Head of caudate nucleus (tissue), 42 donors: ENCODE data around the gene TMEFF2.
A peak's percentile ranks its signal among the peaks of the same experiment; 100 is the strongest.

Experiments
- DNase-seq, 42 donors: peaks; one replicate each; pipeline versions ENCODE4 v3.0.0 to v3.0.0-alpha.2; 2020 to 2021; ENCODE audit warnings: mixed read lengths in 7 of 42
- intact Hi-C: fragments of 100-400 bp; cut with DNase I; formaldehyde crosslinking; loops from one replicate; pipeline ENCODE4 v1.15.0; 2022

The TMEFF2 gene

DNA sequence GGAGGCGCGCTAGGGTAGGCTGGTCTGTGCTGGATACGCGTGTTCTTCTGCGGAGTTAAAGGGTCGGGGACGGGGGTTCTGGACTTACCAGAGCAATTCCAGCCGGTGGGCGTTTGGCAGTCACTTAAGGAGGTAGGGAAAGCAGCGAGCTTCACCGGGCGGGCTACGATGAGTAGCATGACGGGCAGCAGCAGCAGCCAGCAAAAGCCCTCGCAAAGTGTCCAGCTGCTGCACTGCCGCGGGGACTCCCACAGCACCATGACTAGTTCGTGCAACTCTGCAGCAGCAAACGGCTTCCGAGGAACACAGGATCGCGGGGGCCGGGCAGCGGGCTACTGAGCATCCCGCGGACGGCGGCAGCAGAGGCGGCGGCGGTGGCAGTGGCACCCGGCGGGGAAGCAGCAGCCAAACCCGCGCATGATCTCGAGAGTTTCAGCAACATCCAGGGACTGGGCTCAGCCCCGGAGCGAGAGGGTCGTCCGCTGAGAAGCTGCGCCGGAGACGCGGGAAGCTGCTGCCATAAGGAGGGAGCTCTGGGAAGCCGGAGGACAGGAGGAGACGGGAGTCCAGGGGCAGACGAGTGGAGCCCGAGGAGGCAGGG is 368 bp downstream of the TMEFF2 start:
- intact Hi-C loops = no loop called here
- peak in 34 of 42 donors; percentile 35 to 77 (median 54) for DNase-seq

DNA sequence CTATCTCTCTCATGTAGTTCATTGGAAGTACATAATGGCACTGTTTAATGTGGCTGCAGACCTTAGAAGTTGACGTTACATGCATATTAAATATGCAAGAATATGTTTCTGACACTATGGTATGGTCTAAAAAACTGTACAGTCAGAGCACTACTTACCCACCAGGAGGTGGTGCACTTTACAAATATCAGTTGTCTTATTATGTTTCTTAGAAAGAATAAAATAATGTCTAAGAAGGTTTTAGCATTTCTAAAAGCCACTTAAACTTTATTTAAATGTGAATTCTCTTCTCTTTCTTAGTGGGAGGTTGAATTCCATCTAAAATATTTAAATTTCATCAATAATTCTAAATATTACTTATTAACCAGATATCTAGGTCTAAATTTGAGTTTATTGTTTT is 4.3 kb downstream of the TMEFF2 start:
- intact Hi-C loops = no loop called here
- DNase-seq = no peak

DNA sequence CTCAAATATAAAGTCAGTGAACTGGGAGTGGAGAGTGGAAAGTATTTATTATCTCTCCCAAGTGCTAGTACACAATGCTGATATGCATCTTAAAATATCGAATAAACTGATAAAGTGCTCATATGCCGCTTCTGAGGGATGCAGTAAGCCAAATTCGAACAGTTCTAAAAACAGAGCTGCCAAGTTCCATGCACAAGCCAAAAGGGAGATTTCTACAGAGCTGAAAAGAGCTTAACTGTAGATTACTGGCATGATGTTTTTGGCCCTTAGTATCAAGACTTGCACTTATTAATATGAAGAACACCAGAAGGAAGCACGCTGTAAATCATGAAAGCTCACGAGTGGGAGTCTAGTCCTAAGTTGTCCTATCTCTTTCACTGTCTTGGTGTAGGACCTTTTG is 7.9 kb downstream of the TMEFF2 start:
- DNase-seq = no peak
- intact Hi-C loops = no loop called here

DNA sequence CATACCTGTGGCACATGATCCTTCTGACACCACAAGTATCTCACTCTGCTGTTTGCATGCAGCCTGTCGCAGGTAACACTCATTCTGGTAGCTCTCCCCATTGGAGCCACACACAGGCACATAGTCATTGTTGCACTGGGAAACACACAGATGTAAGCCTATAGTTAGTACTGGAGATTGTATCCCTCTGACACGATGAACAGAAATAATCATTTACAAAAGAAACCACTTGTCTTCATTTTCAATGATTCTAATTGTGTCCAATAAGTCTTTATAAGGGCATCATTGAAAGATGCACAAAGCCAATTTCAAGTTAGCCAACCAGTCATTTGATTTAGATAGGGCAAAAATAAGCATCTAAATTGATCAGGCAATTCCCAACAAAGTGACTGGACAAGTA is 10.4 kb downstream of the TMEFF2 start:
- peak in 1 of 42 donors; percentile 32 for DNase-seq
- intact Hi-C loops = no loop called here

DNA sequence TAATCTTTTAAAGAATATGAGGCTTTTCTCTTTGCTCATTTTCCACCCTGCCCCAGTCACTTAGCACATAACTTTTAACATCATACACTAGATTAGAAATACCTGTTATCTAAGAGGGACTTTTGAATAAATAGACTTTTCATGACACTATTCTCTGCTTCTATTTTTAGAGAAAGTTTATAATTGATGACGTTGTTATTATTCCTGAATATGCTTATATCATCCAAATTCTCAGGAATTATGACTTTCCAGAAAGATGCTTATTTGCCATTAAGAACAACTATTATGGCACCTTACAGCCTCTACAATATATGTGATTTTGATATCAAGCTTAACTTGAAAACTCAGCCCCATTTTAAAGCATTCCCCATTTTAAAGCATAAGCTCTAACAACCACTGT is 11.4 kb downstream of the TMEFF2 start:
- no peak for DNase-seq
- intact Hi-C loops = no loop called here

DNA sequence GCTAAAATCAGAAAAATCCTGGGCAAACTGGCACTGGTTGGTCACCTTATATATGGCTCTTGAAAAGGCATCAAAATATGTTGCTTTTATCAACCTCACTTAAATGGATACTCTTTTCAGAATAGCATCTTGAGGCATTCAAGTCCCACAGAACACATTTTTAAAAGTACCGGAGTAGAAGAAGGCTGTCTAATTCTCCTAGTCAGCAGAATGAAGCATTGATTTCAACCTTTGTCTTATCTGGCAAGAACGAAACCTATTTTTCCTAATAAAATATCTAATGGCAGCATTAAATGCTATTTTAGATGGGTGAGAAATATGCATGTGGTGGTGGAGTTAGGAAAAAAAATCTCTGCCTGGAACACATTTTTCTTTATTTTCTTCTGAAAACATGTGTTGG is 27.8 kb downstream of the TMEFF2 start:
- intact Hi-C loops = loop anchor here (10.0 kb wide), 1 partner anchor 302 kb away; no protein-coding TSS in a partner anchor
- DNase-seq = no peak

DNA sequence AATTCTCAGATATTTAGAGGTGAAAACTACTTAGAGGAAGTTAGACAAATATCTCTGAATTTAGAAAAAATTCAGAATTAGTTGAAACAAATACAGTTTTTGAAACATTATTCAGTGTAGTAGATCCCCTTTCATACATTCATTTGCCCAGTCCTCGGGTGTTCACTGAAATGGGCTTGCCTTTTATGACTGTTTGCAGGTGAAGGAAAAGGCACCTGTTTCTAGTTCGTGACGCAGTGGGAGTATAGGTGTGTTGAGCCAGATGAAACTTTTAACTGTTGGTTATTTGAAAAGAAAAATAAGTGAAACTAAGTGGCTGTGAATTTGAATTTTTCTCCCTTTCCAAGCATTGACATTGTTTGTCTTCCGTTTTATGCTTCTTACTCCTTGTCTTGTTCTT is 28.9 kb downstream of the TMEFF2 start:
- DNase-seq = no peak
- intact Hi-C loops = loop anchor here (10.0 kb wide), 1 partner anchor 301 kb away; no protein-coding TSS in a partner anchor

DNA sequence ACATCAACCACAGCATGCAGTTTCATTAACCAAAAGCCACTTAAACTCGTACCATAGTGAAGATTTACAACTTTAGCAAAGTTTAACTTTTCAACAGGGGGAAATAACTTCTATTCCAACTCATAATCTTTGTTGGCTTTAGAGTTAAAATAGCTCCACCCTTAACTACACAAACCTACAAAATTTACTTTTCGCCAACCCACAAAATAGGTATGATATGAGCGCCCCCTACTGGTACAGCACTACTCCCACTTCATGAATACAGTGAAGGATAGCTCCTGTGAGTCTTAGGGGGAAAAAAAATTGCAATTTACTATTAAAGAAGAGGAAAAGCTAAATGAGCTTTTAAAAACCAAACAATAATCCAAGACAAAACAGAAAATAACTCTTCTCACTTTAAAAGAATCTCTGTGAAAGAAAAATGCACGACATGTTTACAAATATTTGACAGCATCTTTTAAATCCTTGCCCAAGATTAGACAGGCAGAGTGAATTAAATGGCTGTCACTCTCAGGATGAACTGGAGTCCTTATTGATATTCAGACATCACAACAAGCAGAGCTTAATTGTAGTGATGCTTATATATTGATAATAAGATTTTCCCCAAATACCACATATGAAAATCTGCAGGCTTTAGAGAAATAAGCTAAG is 32.2 kb downstream of the TMEFF2 start:
- intact Hi-C loops = loop anchor here (10.0 kb wide), 1 partner anchor 298 kb away; no protein-coding TSS in a partner anchor
- peak in 38 of 42 donors; percentile 18 to 92 (median 76) for DNase-seq

DNA sequence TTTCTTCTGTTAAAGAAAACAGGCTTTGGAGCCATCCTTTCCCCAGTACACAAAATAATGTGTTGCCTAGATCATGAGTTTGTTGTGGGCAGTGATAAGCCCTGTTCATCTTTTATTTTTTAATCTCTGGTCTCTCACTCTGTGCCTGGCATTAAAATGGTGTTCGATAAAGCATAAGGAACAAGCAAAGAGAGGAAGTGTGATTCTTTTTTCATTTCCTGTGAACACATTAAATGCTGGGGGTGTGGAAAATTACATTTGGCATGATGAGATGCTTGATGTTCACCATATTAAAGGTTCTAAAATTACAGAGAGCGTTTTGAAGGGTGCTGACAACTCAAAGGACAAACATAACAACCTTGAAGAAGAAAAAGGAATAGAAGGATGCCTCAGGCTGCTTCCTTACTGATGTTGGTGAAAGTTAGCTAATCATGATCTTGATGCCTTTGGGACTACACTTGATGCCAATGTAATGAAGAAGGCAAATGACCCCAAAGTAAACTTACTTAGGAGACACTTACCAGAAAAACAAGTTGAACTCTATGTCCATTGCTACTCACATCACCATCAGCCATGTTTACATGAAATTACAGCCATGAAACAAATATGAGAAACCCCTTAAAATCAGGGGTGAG is 33.0 kb downstream of the TMEFF2 start:
- DNase-seq = no peak
- intact Hi-C loops = loop anchor here (2.0 to 10.0 kb wide), 2 partner anchors 297 to 349 kb away; no protein-coding TSS in a partner anchor

DNA sequence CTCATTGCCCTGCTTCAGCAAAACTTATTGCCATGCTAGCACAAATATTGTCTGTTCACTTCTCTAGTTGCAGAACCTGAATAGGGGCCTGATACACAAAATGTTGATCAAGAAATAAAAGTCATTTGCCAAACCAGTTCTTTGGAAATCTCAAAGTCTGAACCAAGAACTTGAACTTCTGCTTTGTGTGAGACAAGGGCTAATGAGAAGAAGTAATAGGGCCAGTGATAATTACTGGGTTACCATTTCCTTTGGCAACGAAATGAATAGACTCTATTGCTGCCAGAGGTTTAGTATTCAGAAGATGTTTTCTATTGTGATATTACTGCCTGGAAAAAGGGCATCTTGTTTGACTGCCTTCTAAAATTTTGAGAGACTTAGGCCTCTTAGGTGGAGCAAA is 35.0 kb downstream of the TMEFF2 start:
- intact Hi-C loops = loop anchor here (2.0 to 10.0 kb wide), 2 partner anchors 295 to 347 kb away; no protein-coding TSS in a partner anchor
- no peak for DNase-seq

DNA sequence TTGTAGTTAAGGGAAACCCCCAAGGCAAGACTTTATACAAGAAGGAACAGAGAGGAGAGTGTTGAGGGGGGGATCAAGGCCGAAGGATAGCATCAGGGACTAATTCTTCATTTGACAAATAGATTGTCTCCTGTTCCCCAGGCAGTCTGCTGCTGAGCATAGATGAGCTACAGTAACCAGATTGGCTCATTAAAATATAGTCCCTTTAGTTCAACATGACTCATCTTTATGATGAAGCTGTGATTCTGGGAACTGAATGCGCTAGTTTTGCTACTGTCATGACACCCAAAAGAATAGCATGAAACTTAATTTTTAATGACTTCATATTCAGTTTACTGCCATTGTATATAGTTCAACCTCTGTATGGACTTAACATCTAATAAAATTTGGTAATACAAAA is 35.5 kb downstream of the TMEFF2 start:
- DNase-seq = no peak
- intact Hi-C loops = no loop called here

DNA sequence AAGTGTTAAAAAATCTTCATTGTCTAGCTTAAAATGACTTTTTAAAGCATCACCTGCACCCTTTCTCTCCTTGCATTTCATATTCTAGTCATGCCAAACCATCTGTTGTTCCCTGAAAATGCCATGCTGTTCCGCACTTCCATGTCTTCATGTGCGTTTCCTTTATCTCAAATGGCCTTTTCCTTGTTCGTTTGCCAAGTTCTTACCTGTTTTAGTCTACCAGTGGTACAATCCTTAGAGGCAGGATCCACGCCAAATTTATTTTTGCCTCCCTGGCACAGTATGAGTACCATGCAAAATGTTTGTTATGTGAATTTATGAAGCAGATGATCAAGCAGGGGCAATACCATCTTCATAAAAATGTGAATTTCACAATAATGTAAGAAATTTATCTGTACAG is 37.0 kb downstream of the TMEFF2 start:
- intact Hi-C loops = no loop called here
- DNase-seq = no peak

DNA sequence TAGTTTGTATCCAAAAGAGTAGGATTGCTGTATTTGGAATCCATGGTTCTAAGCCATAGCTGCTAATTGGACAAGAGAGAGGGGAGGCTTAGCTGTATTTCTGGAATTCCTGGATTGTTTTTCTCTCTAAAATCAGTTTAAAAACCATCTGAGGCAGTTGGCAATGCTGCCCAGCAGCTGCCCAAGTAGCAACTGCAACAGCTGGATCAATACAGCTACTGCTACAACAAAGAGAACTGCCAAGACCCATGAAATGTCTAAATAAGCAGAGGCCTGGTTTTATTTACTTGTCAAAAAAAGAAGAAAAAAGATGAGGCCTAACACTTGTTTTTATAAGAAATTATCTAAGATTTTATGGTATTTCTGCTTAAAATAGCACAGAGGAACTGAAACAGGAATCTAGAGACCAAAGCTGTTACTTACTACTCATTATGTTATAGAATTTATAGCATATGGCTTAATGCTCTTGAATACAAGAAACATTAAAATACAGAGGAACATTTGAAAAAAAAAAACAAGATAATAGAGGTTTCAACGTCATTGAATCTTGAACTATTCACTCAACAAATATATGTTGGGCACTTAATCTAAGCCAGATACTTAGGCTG is 39.1 kb downstream of the TMEFF2 start:
- intact Hi-C loops = no loop called here

DNA sequence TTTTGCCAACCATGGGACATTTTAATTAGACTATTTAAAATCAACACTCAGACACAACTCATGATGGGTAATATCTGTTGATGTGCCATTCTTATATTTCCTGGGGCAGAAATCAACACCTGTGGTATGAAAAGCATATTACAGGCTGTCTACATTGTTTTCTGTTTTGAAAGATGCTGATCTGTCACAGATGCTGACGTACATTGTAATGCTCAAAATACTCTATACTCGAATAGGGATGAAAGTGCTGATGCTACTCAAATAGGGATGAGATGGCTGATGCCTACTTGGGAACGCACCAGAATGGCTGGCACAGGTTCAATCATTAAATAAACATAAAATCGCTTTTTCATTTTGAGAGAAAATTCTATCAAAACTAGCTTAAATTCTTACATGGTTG is 41.2 kb downstream of the TMEFF2 start:
- DNase-seq = no peak
- intact Hi-C loops = no loop called here

More for the DNA sequence above, 39.1 kb downstream of the TMEFF2 start:
- DNase-seq = no peak

DNA sequence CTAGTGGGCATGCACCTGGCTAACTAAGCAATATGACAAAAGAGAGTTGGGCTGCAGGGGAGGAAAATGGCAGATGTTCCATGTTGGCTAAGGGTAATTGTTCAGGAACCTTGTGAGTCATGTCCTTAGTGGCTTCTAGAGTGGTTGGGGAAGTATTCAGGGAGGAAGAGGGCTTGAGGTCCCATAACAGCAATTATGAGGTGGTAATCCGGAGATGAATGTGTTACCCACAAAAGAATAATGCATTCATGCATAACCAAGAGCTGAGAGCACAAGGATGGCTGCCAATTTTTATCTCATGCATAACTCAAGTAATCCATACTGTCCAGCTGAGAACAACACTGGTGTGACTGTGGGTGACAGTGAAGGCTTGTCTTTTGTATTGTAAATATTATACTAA is 42.9 kb downstream of the TMEFF2 start:
- no peak for DNase-seq
- intact Hi-C loops = no loop called here

DNA sequence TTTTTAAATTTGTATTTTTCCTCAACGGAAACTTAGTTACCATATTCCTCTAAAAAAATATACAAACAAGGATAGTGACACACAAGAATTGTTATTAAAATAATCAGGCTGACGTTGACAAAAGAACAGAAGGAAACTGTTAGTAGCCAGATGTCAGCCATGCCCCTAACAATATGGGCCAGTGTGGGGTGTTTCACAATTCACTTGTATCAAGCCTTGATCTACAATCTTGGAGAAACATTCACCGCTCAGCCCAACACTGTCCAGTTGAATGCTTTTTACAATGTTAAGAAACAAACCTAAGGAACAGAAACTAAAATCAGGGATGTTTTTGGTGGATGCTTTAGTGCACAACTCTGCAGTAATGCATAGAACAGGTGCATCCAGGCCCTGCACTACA is 44.6 kb downstream of the TMEFF2 start:
- intact Hi-C loops = no loop called here
- no peak for DNase-seq

DNA sequence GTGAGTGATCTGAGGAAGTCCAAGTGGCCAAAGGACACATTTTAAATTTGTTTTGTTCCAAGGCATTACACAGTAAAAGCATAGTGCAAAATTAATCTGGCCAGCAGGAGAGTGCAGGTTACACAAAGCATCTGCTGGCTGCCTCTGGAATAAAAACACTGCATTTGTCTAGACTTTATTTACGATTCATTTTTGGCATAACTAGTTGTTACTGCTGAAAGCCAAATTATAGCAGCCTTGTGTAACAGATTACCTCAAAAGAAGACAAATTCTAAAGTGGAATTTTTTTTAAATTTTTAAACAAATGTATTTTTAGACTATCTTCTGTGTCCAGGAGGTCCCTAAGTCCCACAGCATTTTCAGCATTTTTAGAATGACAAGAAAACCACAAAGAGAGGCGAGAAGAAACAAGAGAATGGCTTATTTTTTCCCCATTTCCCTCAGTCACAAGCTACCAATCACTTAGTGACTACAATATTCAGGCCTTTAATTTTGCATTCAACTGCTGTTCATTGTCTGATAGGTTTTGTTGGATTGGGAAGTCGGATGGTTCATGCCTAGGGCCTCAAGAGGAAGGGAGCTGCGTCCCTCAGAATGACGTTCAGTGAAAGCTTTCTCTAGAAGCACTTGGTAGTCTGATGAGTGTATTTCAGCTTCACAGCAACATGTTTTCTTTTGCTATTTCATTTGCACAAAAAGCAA is 46.0 kb downstream of the TMEFF2 start:
- DNase-seq = no peak
- intact Hi-C loops = no loop called here

DNA sequence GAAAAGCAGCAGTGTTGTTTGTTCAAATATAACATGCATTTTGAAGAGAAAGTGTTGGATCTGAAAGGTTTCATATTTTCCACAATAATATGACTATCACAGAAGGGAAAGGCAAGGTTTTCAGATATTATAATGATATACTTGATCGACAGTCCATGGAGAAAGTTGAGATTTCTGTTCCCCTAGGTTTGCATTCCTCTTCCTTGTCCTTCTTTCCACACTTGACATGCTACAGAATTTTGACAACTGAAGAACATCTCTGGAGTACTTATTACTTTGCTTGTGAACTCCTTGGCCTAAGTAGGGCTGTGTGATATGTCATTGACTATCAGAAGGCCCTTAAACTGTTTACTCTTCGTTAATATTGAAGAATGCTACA is 46.5 kb downstream of the TMEFF2 start:
- intact Hi-C loops = no loop called here
- DNase-seq = no peak
